Measurements from ENCODE around the gene CCDC32. TPM values are rescaled to one million over a fixed set of nuclear protein-coding genes. Genes with fewer than 3 reads are reported as not detected.

Gene CCDC32
- total and polyA plus RNA-seq, 2 of the 8 experiments (the other 6 are each of a cell fraction or from before 2014, with no cell fraction given), result 8.9 to 12.1 TPM

- TF ChIP-seq CHD7 (IDR thresholded peaks at IDR 0.05; ENCODE audit: insufficient replicate concordance, low read length), result no peak
- TF ChIP-seq KDM5A (IDR thresholded peaks at IDR 0.05; ENCODE audit: low read length), result no peak
- no peak for TF ChIP-seq RFX5 (IDR thresholded peaks at IDR 0.05; ENCODE audit: borderline replicate concordance, low read depth, low read length)
- TF ChIP-seq RNF2 (IDR thresholded peaks at IDR 0.05; ENCODE audit: borderline replicate concordance, low read depth, low read length, missing control alignments, poor library complexity, severe bottlenecking), result no peak
- TF ChIP-seq YY1 (IDR thresholded peaks at IDR 0.05; ENCODE audit: low read depth, low read length), result no peak
- no peak for TF ChIP-seq HDAC6 (IDR thresholded peaks at IDR 0.05; ENCODE audit: low read depth, low read length)
- no peak for TF ChIP-seq GABPA (IDR thresholded peaks at IDR 0.05; ENCODE audit: borderline replicate concordance, insufficient read depth, low read length)
- TF ChIP-seq KDM4A (IDR thresholded peaks at IDR 0.05; ENCODE audit: low read depth, low read length, severe bottlenecking), result no peak
- no peak for TF ChIP-seq BRCA1 (IDR thresholded peaks at IDR 0.05; ENCODE audit: low read depth, low read length)
- TF ChIP-seq MAFK (IDR thresholded peaks at IDR 0.05; ENCODE audit: low read depth, low read length), result no peak
- no peak for TF ChIP-seq SIRT6 (IDR thresholded peaks at IDR 0.05; ENCODE audit: low read length)
- no peak for TF ChIP-seq CHD2 (IDR thresholded peaks at IDR 0.05; ENCODE audit: low read length)
Measured at GRCh38 chr15:40562691-40563090, 2.2 kb downstream of the CCDC32 start (continued).
